Measurements from ENCODE around the gene F2RL2.

The F2RL2 gene

GRCh38 chr5:76649140-76649539, 25.9 kb upstream of the F2RL2 start:
- Histone ChIP-seq H3K9me3 (replicated peaks in 1 of 2; ENCODE audit: control insufficient read depth in 2 of 2, insufficient read depth in 1 of 2, low read depth in 1 of 2, low read length in 2 of 2) (peaks cover 4 to 29% of the 10 kb centered on the region in 2 donors), H2BK5ac (ENCODE audit: low read length) (no peak overlapping the region), H3K27me3 (ENCODE audit: control insufficient read depth in 3 of 3, insufficient read depth in 3 of 3, low read depth in 1 of 3, low read length in 3 of 3) (no peaks in the 10 kb centered on the region), H3K18ac (ENCODE audit: low read length) (no peak overlapping the region), H3K9ac (ENCODE audit: low read depth, low read length, poor library complexity) (no peak overlapping the region), H2BK120ac (ENCODE audit: low read depth, low read length) (no peak overlapping the region), H2BK15ac (ENCODE audit: low read length) (no peak overlapping the region), H4K91ac (ENCODE audit: low read depth, low read length, poor library complexity) (no peak overlapping the region), H3K23ac (ENCODE audit: low read depth, low read length, poor library complexity) (no peak overlapping the region), H3K4ac (ENCODE audit: low read length) (no peak overlapping the region), H3K4me3 (ENCODE audit: low read length in 2 of 2) (no peak overlapping the region), H3K27ac (replicated peaks; ENCODE audit: low read length) (no peak overlapping the region), H2BK12ac (ENCODE audit: low read length) (no peak overlapping the region), H3K79me1 (ENCODE audit: low read depth, low read length) (no peaks in the 10 kb centered on the region), H3K36me3 (replicated peaks in 1 of 2; ENCODE audit: control insufficient read depth in 2 of 2, insufficient read depth in 2 of 2, low read length in 2 of 2) (peaks cover 1 to 12% of the 10 kb centered on the region in 2 donors), H3K4me2 (ENCODE audit: insufficient read depth, low read length, poor library complexity, severe bottlenecking) (no peak overlapping the region), H3K14ac (ENCODE audit: low read length) (no peak overlapping the region), H3K4me1 (ENCODE audit: control insufficient read depth in 2 of 2, insufficient read depth in 1 of 2, low read depth in 1 of 2, low read length in 2 of 2) (no peaks in the 10 kb centered on the region), H4K8ac (ENCODE audit: low read depth, low read length) (no peak overlapping the region), H2AFZ (ENCODE audit: low read length) (no peak overlapping the region), H2AK5ac (ENCODE audit: low read depth, low read length) (no peak overlapping the region)
- no peak for DNase-seq (ENCODE audit: low spot score)
- no CpG with 5 or more reads among the region's 2 CpGs for WGBS, 2 donors (ENCODE audit: extremely low coverage in 2 of 2, insufficient read length in 2 of 2, insufficient replicate concordance in 1 of 2)

- Histone ChIP-seq H3K4ac (ENCODE audit: low read length) (no peak overlapping the region), H2BK12ac (ENCODE audit: low read length) (no peak overlapping the region), H2AFZ (ENCODE audit: low read length) (no peak overlapping the region)
These were observed 20.2 kb upstream of the F2RL2 start for GRCh38 chr5:76643371-76643770.

DNA sequence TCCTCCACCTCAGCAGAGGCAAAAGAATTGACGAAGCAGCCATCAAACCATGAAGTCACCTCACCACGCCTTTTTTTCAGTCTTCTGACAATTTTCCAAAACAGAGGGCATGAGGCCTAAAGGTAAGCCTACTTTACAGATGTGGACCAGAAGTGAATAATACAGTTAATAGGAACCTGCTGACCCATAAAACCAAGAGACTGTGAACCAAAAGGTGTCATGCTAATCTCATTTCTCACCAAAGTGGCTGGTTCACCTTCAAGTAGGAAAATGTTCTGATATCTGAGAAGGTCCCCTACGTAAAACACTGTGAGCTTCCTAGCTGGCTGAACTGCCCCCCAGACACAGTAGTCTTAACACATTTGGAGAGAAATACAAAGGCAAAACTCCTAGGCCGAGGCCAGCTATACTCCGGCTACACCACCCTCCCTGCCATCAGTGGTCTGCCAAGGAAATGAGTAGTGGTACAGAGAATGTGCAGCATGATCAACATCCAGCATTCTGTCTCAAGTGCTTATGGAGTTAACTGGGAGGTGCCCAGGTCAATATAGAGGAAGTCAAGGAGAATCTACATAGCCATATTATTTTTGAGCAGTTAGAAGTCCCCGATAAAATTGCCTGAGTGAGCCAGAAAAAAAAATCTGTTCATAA, 19.3 kb upstream of the F2RL2 start:
- H3K4me1 ChIP-seq (ENCODE audit: control insufficient read depth in 2 of 2, insufficient read depth in 1 of 2, low read depth in 1 of 2, low read length in 2 of 2) = no peaks in the 10 kb centered on the region
- no peak overlapping the region for H2BK12ac ChIP-seq (ENCODE audit: low read length)
- H3K14ac ChIP-seq (ENCODE audit: low read length) = no peak overlapping the region
- H2BK15ac ChIP-seq (ENCODE audit: low read length) = no peak overlapping the region
- no CpG with 5 or more reads among the region's 6 CpGs for WGBS, 2 donors (ENCODE audit: extremely low coverage in 2 of 2, insufficient read length in 2 of 2, insufficient replicate concordance in 1 of 2)
- H3K9ac ChIP-seq (ENCODE audit: low read depth, low read length, poor library complexity) = no peak overlapping the region
- no peak for DNase-seq (ENCODE audit: low spot score)
- no peak overlapping the region for H2BK120ac ChIP-seq (ENCODE audit: low read depth, low read length)
- H2AK5ac ChIP-seq (ENCODE audit: low read depth, low read length) = no peak overlapping the region
- peaks cover 2% of the 10 kb centered on the region for H3K79me1 ChIP-seq (ENCODE audit: low read depth, low read length)
- no peak overlapping the region for H3K4me3 ChIP-seq (ENCODE audit: low read length in 2 of 2)
- H3K9me3 ChIP-seq (replicated peaks in 1 of 2; ENCODE audit: control insufficient read depth in 2 of 2, insufficient read depth in 1 of 2, low read depth in 1 of 2, low read length in 2 of 2) = peaks cover 0 to under 1% of the 10 kb centered on the region in 2 donors
- no peak overlapping the region for H2BK5ac ChIP-seq (ENCODE audit: low read length)
- H2AFZ ChIP-seq (ENCODE audit: low read length) = no peak overlapping the region
- no peak overlapping the region for H4K8ac ChIP-seq (ENCODE audit: low read depth, low read length)
- no peak overlapping the region for H4K91ac ChIP-seq (ENCODE audit: low read depth, low read length, poor library complexity)
- H3K4ac ChIP-seq (ENCODE audit: low read length) = no peak overlapping the region
- H3K23ac ChIP-seq (ENCODE audit: low read depth, low read length, poor library complexity) = no peak overlapping the region
- H3K4me2 ChIP-seq (ENCODE audit: insufficient read depth, low read length, poor library complexity, severe bottlenecking) = no peak overlapping the region
- H3K27me3 ChIP-seq (ENCODE audit: control insufficient read depth in 3 of 3, insufficient read depth in 3 of 3, low read depth in 1 of 3, low read length in 3 of 3) = no peaks in the 10 kb centered on the region
- peaks cover 0 to 11% of the 10 kb centered on the region in 2 donors for H3K36me3 ChIP-seq (replicated peaks in 1 of 2; ENCODE audit: control insufficient read depth in 2 of 2, insufficient read depth in 2 of 2, low read length in 2 of 2)
- no peak overlapping the region for H3K18ac ChIP-seq (ENCODE audit: low read length)
- H3K27ac ChIP-seq (replicated peaks; ENCODE audit: low read length) = no peak overlapping the region

More at GRCh38 chr5:76643371-76643770, 20.2 kb upstream of the F2RL2 start:
- H3K27ac ChIP-seq (replicated peaks; ENCODE audit: low read length) = no peak overlapping the region
- no peak overlapping the region for H4K91ac ChIP-seq (ENCODE audit: low read depth, low read length, poor library complexity)
- no peak overlapping the region for H4K8ac ChIP-seq (ENCODE audit: low read depth, low read length)
- H3K4me1 ChIP-seq (ENCODE audit: control insufficient read depth in 2 of 2, insufficient read depth in 1 of 2, low read depth in 1 of 2, low read length in 2 of 2) = no peaks in the 10 kb centered on the region
- H3K36me3 ChIP-seq (replicated peaks in 1 of 2; ENCODE audit: control insufficient read depth in 2 of 2, insufficient read depth in 2 of 2, low read length in 2 of 2) = peaks cover 0 to 15% of the 10 kb centered on the region in 2 donors
- no peak overlapping the region for H2AK5ac ChIP-seq (ENCODE audit: low read depth, low read length)
- peaks cover 2% of the 10 kb centered on the region for H3K79me1 ChIP-seq (ENCODE audit: low read depth, low read length)
- H3K4me2 ChIP-seq (ENCODE audit: insufficient read depth, low read length, poor library complexity, severe bottlenecking) = no peak overlapping the region
- no peak overlapping the region for H3K4me3 ChIP-seq (ENCODE audit: low read length in 2 of 2)
- H3K27me3 ChIP-seq (ENCODE audit: control insufficient read depth in 3 of 3, insufficient read depth in 3 of 3, low read depth in 1 of 3, low read length in 3 of 3) = no peaks in the 10 kb centered on the region
- H2BK15ac ChIP-seq (ENCODE audit: low read length) = no peak overlapping the region
- no peak overlapping the region for H2BK120ac ChIP-seq (ENCODE audit: low read depth, low read length)
- DNase-seq (ENCODE audit: low spot score) = no peak
- H3K14ac ChIP-seq (ENCODE audit: low read length) = no peak overlapping the region
- H3K18ac ChIP-seq (ENCODE audit: low read length) = no peak overlapping the region
- peaks cover 0 to 9% of the 10 kb centered on the region in 2 donors for H3K9me3 ChIP-seq (replicated peaks in 1 of 2; ENCODE audit: control insufficient read depth in 2 of 2, insufficient read depth in 1 of 2, low read depth in 1 of 2, low read length in 2 of 2)
- H3K23ac ChIP-seq (ENCODE audit: low read depth, low read length, poor library complexity) = no peak overlapping the region
- no peak overlapping the region for H2BK5ac ChIP-seq (ENCODE audit: low read length)
- H3K9ac ChIP-seq (ENCODE audit: low read depth, low read length, poor library complexity) = no peak overlapping the region

DNA sequence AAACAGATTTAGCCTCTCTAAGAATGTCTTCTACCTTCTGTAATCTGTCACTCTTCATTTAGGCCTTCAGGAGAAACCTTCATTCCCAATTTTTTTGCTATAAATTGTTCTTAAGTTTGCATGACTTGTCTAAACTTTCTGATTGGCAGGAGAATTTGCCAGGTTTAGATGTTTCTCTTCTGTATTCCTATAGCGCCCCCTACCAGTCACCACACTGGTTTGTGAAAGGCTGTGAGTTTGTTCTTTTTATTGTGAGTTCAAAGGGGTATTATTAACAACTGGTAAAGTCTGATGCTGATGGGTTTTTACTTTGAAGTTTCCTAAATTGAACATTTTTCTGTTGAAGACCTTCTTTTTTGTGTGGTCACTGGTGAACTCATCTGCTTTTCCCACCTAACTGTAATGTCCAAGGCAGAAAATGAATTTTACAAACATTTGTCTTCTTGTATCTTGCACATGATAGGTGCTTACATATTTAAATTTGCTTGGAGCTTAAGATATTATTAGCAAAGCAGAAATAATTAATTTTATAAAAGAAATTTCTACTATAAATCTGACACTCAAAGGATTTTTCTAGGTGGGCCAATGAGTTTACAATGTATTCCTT, 18.4 kb upstream of the F2RL2 start:
- DNase-seq (ENCODE audit: low spot score) = peak; percentile 72
- H2AK5ac ChIP-seq (ENCODE audit: low read depth, low read length) = no peak overlapping the region
- WGBS, 2 donors (ENCODE audit: extremely low coverage in 2 of 2, insufficient read length in 2 of 2, insufficient replicate concordance in 1 of 2) = no CpG with 5 or more reads among the region's 1 CpG
- H4K91ac ChIP-seq (ENCODE audit: low read depth, low read length, poor library complexity) = no peak overlapping the region
- no peak overlapping the region for H3K23ac ChIP-seq (ENCODE audit: low read depth, low read length, poor library complexity)
- no peak overlapping the region for H2BK12ac ChIP-seq (ENCODE audit: low read length)
- no peak overlapping the region for H2AFZ ChIP-seq (ENCODE audit: low read length)
- H4K8ac ChIP-seq (ENCODE audit: low read depth, low read length) = no peak overlapping the region
- no peak overlapping the region for H3K9ac ChIP-seq (ENCODE audit: low read depth, low read length, poor library complexity)
- H3K14ac ChIP-seq (ENCODE audit: low read length) = no peak overlapping the region
- H3K18ac ChIP-seq (ENCODE audit: low read length) = no peak overlapping the region
- H3K27ac ChIP-seq (replicated peaks; ENCODE audit: low read length) = no peak overlapping the region
- H2BK5ac ChIP-seq (ENCODE audit: low read length) = no peak overlapping the region
- no peak overlapping the region for H3K4me3 ChIP-seq (ENCODE audit: low read length in 2 of 2)
- no peak overlapping the region for H2BK120ac ChIP-seq (ENCODE audit: low read depth, low read length)
- H3K27me3 ChIP-seq (ENCODE audit: control insufficient read depth in 3 of 3, insufficient read depth in 3 of 3, low read depth in 1 of 3, low read length in 3 of 3) = no peaks in the 10 kb centered on the region
- peaks cover 2% of the 10 kb centered on the region for H3K79me1 ChIP-seq (ENCODE audit: low read depth, low read length)
- H3K9me3 ChIP-seq (replicated peaks in 1 of 2; ENCODE audit: control insufficient read depth in 2 of 2, insufficient read depth in 1 of 2, low read depth in 1 of 2, low read length in 2 of 2) = no peaks in the 10 kb centered on the region
- H3K4ac ChIP-seq (ENCODE audit: low read length) = no peak overlapping the region
- H3K4me1 ChIP-seq (ENCODE audit: control insufficient read depth in 2 of 2, insufficient read depth in 1 of 2, low read depth in 1 of 2, low read length in 2 of 2) = no peaks in the 10 kb centered on the region
- no peak overlapping the region for H2BK15ac ChIP-seq (ENCODE audit: low read length)
- peaks cover 0 to 15% of the 10 kb centered on the region in 2 donors for H3K36me3 ChIP-seq (replicated peaks in 1 of 2; ENCODE audit: control insufficient read depth in 2 of 2, insufficient read depth in 2 of 2, low read length in 2 of 2)
- no peak overlapping the region for H3K4me2 ChIP-seq (ENCODE audit: insufficient read depth, low read length, poor library complexity, severe bottlenecking)

Data from neuronal stem cell (in vitro differentiated cells).